ENCODE measurements around the gene VAPA. TPM values are rescaled to one million over a fixed set of nuclear protein-coding genes. Genes with fewer than 3 reads are reported as not detected.
A peak's percentile ranks its signal among the peaks of the same experiment; 100 is the strongest.

VAPA gene
- total and polyA plus RNA-seq, 9 of the 15 experiments (the other 6 are each of a cell fraction or from before 2014, with no cell fraction given), result 219 to 902 (median 526) TPM

GRCh38 chr18:9876867-9877654 is 36.8 kb upstream of the VAPA start (continued):
- peak; percentile 34 to 38 for TF ChIP-seq RAD21 (CRISPR knock-in tag; conservative IDR thresholded peaks at IDR 0.05 in 1 of 2, IDR thresholded peaks at IDR 0.05 in 1 of 2)
- TF ChIP-seq MITF (IDR thresholded peaks at IDR 0.05), result no peak; the same call in 1 of the 2 replicates
- TF ChIP-seq ZC3H8 (IDR thresholded peaks at IDR 0.05), result no peak
- peak; percentile 65 to 71 for TF ChIP-seq E2F6 (IDR thresholded peaks at IDR 0.05; ENCODE audit: borderline replicate concordance in 1 of 2, extremely low read depth in 1 of 2, insufficient read depth in 1 of 2, insufficient read length in 1 of 2, low read depth in 1 of 2, low read length in 1 of 2, poor library complexity in 1 of 2, severe bottlenecking in 1 of 2)
- 0 out of 2 replicates have a peak, but pooled peaks have one; percentile 11 for TF ChIP-seq CHD2 (IDR thresholded peaks at IDR 0.05; ENCODE audit: low read depth, low read length)
- no peak for TF ChIP-seq ATF1 (CRISPR knock-in tag; IDR thresholded peaks at IDR 0.05)
- TF ChIP-seq ATF1 (tag; IDR thresholded peaks at IDR 0.05), result peak; percentile 98
- TF ChIP-seq CXXC5 (CRISPR knock-in tag; IDR thresholded peaks at IDR 0.05), result peak; percentile 93
- no peak for TF ChIP-seq ID3 (CRISPR knock-in tag; IDR thresholded peaks at IDR 0.05)
- peak; percentile 74; the same call in 1 of the 2 replicates for TF ChIP-seq ID3 (tag; IDR thresholded peaks at IDR 0.05)
- peak; percentile 79 for TF ChIP-seq STAT5A (IDR thresholded peaks at IDR 0.05; ENCODE audit: borderline replicate concordance, low read length)
- peak; percentile 63; the same call in 1 of the 2 replicates for TF ChIP-seq IRF9 (tag; IDR thresholded peaks at IDR 0.05)
- peak; percentile 4 for TF ChIP-seq NFYB (IDR thresholded peaks at IDR 0.05; ENCODE audit: extremely low read depth, insufficient read length)
- peak; percentile 62; the same call in 1 of the 2 replicates for TF ChIP-seq ZNF583 (CRISPR knock-in tag; IDR thresholded peaks at IDR 0.05)
- peak; percentile 72; the same call in 1 of the 2 replicates for TF ChIP-seq MEF2D (tag; conservative IDR thresholded peaks at IDR 0.05; ENCODE audit: low read depth)
- peak; percentile 67; the same call in 1 of the 2 replicates for TF ChIP-seq PATZ1 (CRISPR knock-in tag; IDR thresholded peaks at IDR 0.05; ENCODE audit: borderline replicate concordance)
- TF ChIP-seq ZBTB5 (IDR thresholded peaks at IDR 0.05), result peak; percentile 89
- peak; percentile 95 for TF ChIP-seq SMAD1 (IDR thresholded peaks at IDR 0.05; ENCODE audit: low read depth, low read length, partially characterized antibody)
- TF ChIP-seq KAT7 (CRISPR knock-in tag; IDR thresholded peaks at IDR 0.05; ENCODE audit: borderline replicate concordance), result peak; percentile 67; the same call in 1 of the 2 replicates
